Fibroblast of lung (primary cell): ENCODE data around the gene PPIL4. TPM values are rescaled to one million over a fixed set of nuclear protein-coding genes. Genes with fewer than 3 reads are reported as not detected.

ENCODE experiments used
- polyA plus RNA-seq, 2 donors: library from polyadenylated mRNA; depleted of rRNA in 1 of 2; stranded (reverse) in 1 of 2; unstranded in 1 of 2; fragments of >200 nt; gene quantifications; 2 replicates each; pipeline ENCODE4 v1.2.1, GENCODE V29; 2011 to 2012; ENCODE audit warnings: missing spikeins in 1 of 2
- total RNA-seq: library from RNA; depleted of rRNA; stranded (reverse); fragments of >200 nt; gene quantifications from 2 replicates; pipeline ENCODE4 v1.2.1, GENCODE V29; 2014

Gene PPIL4
- total and polyA plus RNA-seq, 2 donors (not counting 1 experiment from before 2014, with no cell fraction given) = 15.9 to 37.5 TPM

Other genes starting within 250 kb of the PPIL4 start
- 18.7 and 27.2 TPM in 2 replicates for gene TAB2, start 228.3 kb downstream of the PPIL4 start, total RNA-seq
- gene TAB2, start 228.3 kb downstream of the PPIL4 start, polyA plus RNA-seq = 41.4 and 49.7 TPM in 2 replicates
- gene SUMO4, start 145.8 kb downstream of the PPIL4 start, total RNA-seq = 1.0 and 2.1 TPM in 2 replicates
- gene SUMO4, start 145.8 kb downstream of the PPIL4 start, polyA plus RNA-seq = not detected in 2 replicates
- gene ZC3H12D, start 61.0 kb downstream of the PPIL4 start, total RNA-seq = under 0.01 and 0.17 TPM in 2 replicates
- gene ZC3H12D, start 61.0 kb downstream of the PPIL4 start, polyA plus RNA-seq = 0.01 TPM in 1 of 2 replicates, not detected in the other
- 53.8 and 56.8 TPM in 2 replicates for gene GINM1, start 20.3 kb upstream of the PPIL4 start, total RNA-seq
- gene GINM1, start 20.3 kb upstream of the PPIL4 start, polyA plus RNA-seq = 54.7 and 91.1 TPM in 2 replicates
- 36.2 and 37.0 TPM in 2 replicates for gene KATNA1, start 102.7 kb upstream of the PPIL4 start, total RNA-seq
- 22.5 and 27.9 TPM in 2 replicates for gene KATNA1, start 102.7 kb upstream of the PPIL4 start, polyA plus RNA-seq
- gene LATS1, start 172.1 kb upstream of the PPIL4 start, total RNA-seq = 7.4 and 8.6 TPM in 2 replicates
- 14.5 and 20.3 TPM in 2 replicates for gene LATS1, start 172.1 kb upstream of the PPIL4 start, polyA plus RNA-seq
- gene NUP43, start 200.5 kb upstream of the PPIL4 start, total RNA-seq = 16.0 and 19.5 TPM in 2 replicates
- 23.7 and 26.0 TPM in 2 replicates for gene NUP43, start 200.5 kb upstream of the PPIL4 start, polyA plus RNA-seq
- gene PCMT1, start 203.7 kb upstream of the PPIL4 start, total RNA-seq = 81.3 and 97.6 TPM in 2 replicates
- gene PCMT1, start 203.7 kb upstream of the PPIL4 start, polyA plus RNA-seq = 172 and 181 TPM in 2 replicates